ENCODE results near the gene TGFBR3.

The TGFBR3 gene

GRCh38 chr1:91700332-91700731 is 185.6 kb downstream of the TGFBR3 start:
- no peaks in the 10 kb centered on the region for H3K9me3 Mint-ChIP-seq
- peaks cover 73% of the 10 kb centered on the region for H3K36me3 Mint-ChIP-seq
- peaks cover 56% of the 10 kb centered on the region for H3K4me1 Mint-ChIP-seq
- peak overlapping the region; percentile 90 for H3K27ac Mint-ChIP-seq
- no peak overlapping the region for H3K4me3 Mint-ChIP-seq
- ATAC-seq (no peak), DNase-seq (ENCODE audit: low spot score in 2 of 2) (peak in 1 of 2 donors; percentile 17)

GRCh38 chr1:91699339-91699974 is 186.5 kb downstream of the TGFBR3 start:
- peaks cover 78% of the 10 kb centered on the region for H3K36me3 Mint-ChIP-seq
- H3K4me1 Mint-ChIP-seq, result peaks cover 56% of the 10 kb centered on the region
- DNase-seq (ENCODE audit: low spot score in 2 of 2), result peak in 1 of 2 donors; percentile 51
- H3K9me3 Mint-ChIP-seq, result no peaks in the 10 kb centered on the region
- peak overlapping the region; percentile 90 for H3K27ac Mint-ChIP-seq
- ATAC-seq, result peak; percentile 68
- H3K4me3 Mint-ChIP-seq, result peak overlapping the region; percentile 61

GRCh38 chr1:91697861-91698260 is 188.1 kb downstream of the TGFBR3 start:
- H3K4me3 Mint-ChIP-seq, result peak overlapping the region; percentile 61
- H3K36me3 Mint-ChIP-seq, result peaks cover 68% of the 10 kb centered on the region
- H3K4me1 Mint-ChIP-seq, result peaks cover 56% of the 10 kb centered on the region
- peak overlapping the region; percentile 90 for H3K27ac Mint-ChIP-seq
- DNase-seq (ENCODE audit: low spot score in 2 of 2) (peak in 1 of 2 donors; percentile 8), ATAC-seq (no peak)
- no peaks in the 10 kb centered on the region for H3K9me3 Mint-ChIP-seq

GRCh38 chr1:91697416-91697815 is 188.5 kb downstream of the TGFBR3 start:
- H3K36me3 Mint-ChIP-seq, result peaks cover 71% of the 10 kb centered on the region
- peak overlapping the region; percentile 61 for H3K4me3 Mint-ChIP-seq
- peak overlapping the region; percentile 90 for H3K27ac Mint-ChIP-seq
- DNase-seq (ENCODE audit: low spot score in 2 of 2), result peak in 1 of 2 donors; percentile 65
- ATAC-seq, result peak; percentile 96
- no peaks in the 10 kb centered on the region for H3K9me3 Mint-ChIP-seq
- peaks cover 56% of the 10 kb centered on the region for H3K4me1 Mint-ChIP-seq

- peak overlapping the region; percentile 61 for H3K4me3 Mint-ChIP-seq
- H3K36me3 Mint-ChIP-seq, result peaks cover 75% of the 10 kb centered on the region
- H3K9me3 Mint-ChIP-seq, result no peaks in the 10 kb centered on the region
- no peak for ATAC-seq
- no peak overlapping the region for H3K27ac Mint-ChIP-seq
- peaks cover 50% of the 10 kb centered on the region for H3K4me1 Mint-ChIP-seq
- no peak for DNase-seq (ENCODE audit: low spot score in 2 of 2)
Measured at GRCh38 chr1:91696321-91696720, 189.6 kb downstream of the TGFBR3 start.

GRCh38 chr1:91693557-91693956 is 192.4 kb downstream of the TGFBR3 start:
- no peaks in the 10 kb centered on the region for H3K9me3 Mint-ChIP-seq

GRCh38 chr1:91691525-91691924 is 194.4 kb downstream of the TGFBR3 start:
- Mint-ChIP-seq H3K4me3 (no peak overlapping the region), H3K27ac (peak overlapping the region; percentile 1), H3K4me1 (peaks cover 26% of the 10 kb centered on the region), H3K9me3 (no peaks in the 10 kb centered on the region), H3K36me3 (peaks cover 56% of the 10 kb centered on the region)
- DNase-seq (ENCODE audit: low spot score in 2 of 2), result peak in 1 of 2 donors; percentile 6
- no peak for ATAC-seq

More at GRCh38 chr1:91693557-91693956, 192.4 kb downstream of the TGFBR3 start:
- peak in 1 of 2 donors; percentile 43 for DNase-seq (ENCODE audit: low spot score in 2 of 2)
- H3K4me1 Mint-ChIP-seq, result peaks cover 35% of the 10 kb centered on the region
- peaks cover 66% of the 10 kb centered on the region for H3K36me3 Mint-ChIP-seq
- H3K27ac Mint-ChIP-seq, result peak overlapping the region; percentile 24
- no peak for ATAC-seq
- H3K4me3 Mint-ChIP-seq, result no peak overlapping the region

- peaks cover 42% of the 10 kb centered on the region for H3K4me1 Mint-ChIP-seq
- peak in 1 of 2 donors; percentile 20 for DNase-seq (ENCODE audit: low spot score in 2 of 2)
Measured at GRCh38 chr1:91689641-91690481, 196.1 kb downstream of the TGFBR3 start.

GRCh38 chr1:91687452-91687851 is 198.5 kb downstream of the TGFBR3 start:
- DNase-seq (ENCODE audit: low spot score in 2 of 2) (no peak), ATAC-seq (no peak)
- Mint-ChIP-seq H3K4me1 (peaks cover 52% of the 10 kb centered on the region), H3K36me3 (peaks cover 36% of the 10 kb centered on the region), H3K4me3 (no peak overlapping the region), H3K9me3 (no peaks in the 10 kb centered on the region), H3K27ac (peak overlapping the region; percentile 77)

More at GRCh38 chr1:91689641-91690481, 196.1 kb downstream of the TGFBR3 start:
- H3K4me3 Mint-ChIP-seq, result no peak overlapping the region
- no peaks in the 10 kb centered on the region for H3K9me3 Mint-ChIP-seq
- ATAC-seq, result no peak
- H3K36me3 Mint-ChIP-seq, result peaks cover 39% of the 10 kb centered on the region
- H3K27ac Mint-ChIP-seq, result no peak overlapping the region

- no peak for ATAC-seq
- Mint-ChIP-seq H3K9me3 (no peaks in the 10 kb centered on the region), H3K4me1 (peaks cover 46% of the 10 kb centered on the region), H3K27ac (peak overlapping the region; percentile 79), H3K4me3 (no peak overlapping the region), H3K36me3 (peaks cover 32% of the 10 kb centered on the region)
- DNase-seq (ENCODE audit: low spot score in 2 of 2), result peak in 1 of 2 donors; percentile 18
Measured at GRCh38 chr1:91685994-91686393, 200.0 kb downstream of the TGFBR3 start.

GRCh38 chr1:91684481-91685196 is 201.3 kb downstream of the TGFBR3 start:
- H3K4me3 Mint-ChIP-seq, result peak overlapping the region; percentile 41
- H3K27ac Mint-ChIP-seq, result peak overlapping the region; percentile 79
- H3K9me3 Mint-ChIP-seq, result no peaks in the 10 kb centered on the region
- peaks cover 51% of the 10 kb centered on the region for H3K4me1 Mint-ChIP-seq
- peaks cover 33% of the 10 kb centered on the region for H3K36me3 Mint-ChIP-seq
- peak; percentile 74 for ATAC-seq
- DNase-seq (ENCODE audit: low spot score in 2 of 2), result peak in 1 of 2 donors; percentile 66

- H3K9me3 Mint-ChIP-seq, result no peaks in the 10 kb centered on the region
- no peak overlapping the region for H3K4me3 Mint-ChIP-seq
- H3K27ac Mint-ChIP-seq, result no peak overlapping the region
- H3K36me3 Mint-ChIP-seq, result peaks cover 31% of the 10 kb centered on the region
- peaks cover 45% of the 10 kb centered on the region for H3K4me1 Mint-ChIP-seq
- ATAC-seq (no peak), DNase-seq (ENCODE audit: low spot score in 2 of 2) (peak in 1 of 2 donors; percentile 8)
Measured at GRCh38 chr1:91683598-91683951, 202.4 kb downstream of the TGFBR3 start.

GRCh38 chr1:91682882-91683597 is 202.9 kb downstream of the TGFBR3 start:
- H3K36me3 Mint-ChIP-seq, result peaks cover 31% of the 10 kb centered on the region
- ATAC-seq (no peak), DNase-seq (ENCODE audit: low spot score in 2 of 2) (peak in 1 of 2 donors; percentile 30)
- no peak overlapping the region for H3K27ac Mint-ChIP-seq
- H3K4me3 Mint-ChIP-seq, result no peak overlapping the region
- H3K4me1 Mint-ChIP-seq, result peaks cover 45% of the 10 kb centered on the region
- no peaks in the 10 kb centered on the region for H3K9me3 Mint-ChIP-seq

GRCh38 chr1:91680556-91681155 is 205.3 kb downstream of the TGFBR3 start:
- DNase-seq (ENCODE audit: low spot score in 2 of 2), result peak in 1 of 2 donors; percentile 13
- Mint-ChIP-seq H3K4me1 (peaks cover 25% of the 10 kb centered on the region), H3K9me3 (no peaks in the 10 kb centered on the region), H3K27ac (peak overlapping the region; percentile 3), H3K36me3 (peaks cover 23% of the 10 kb centered on the region), H3K4me3 (no peak overlapping the region)
- ATAC-seq, result no peak
